GM08714 (cell line): ENCODE data around the gene KIF27.
"Not testable (repeated sequence)": the region's sequence is repeated elsewhere in the genome, so short reads cannot be mapped to it uniquely, and the experiment has no call there.

Experiments
- H3K4me3 ChIP-seq: fragments of 200-500 bp; sonication (Bioruptor generic); 2 replicates; pipeline ENCODE4 v1.5.1; 2014; ENCODE audit warnings: mild to moderate bottlenecking, low read length, inconsistent platforms
- ZNF274 ChIP-seq: IDR thresholded peaks from 2 replicates; pipeline ENCODE4 v1.6.1; 2012; ENCODE audit warnings: mild to moderate bottlenecking, low read depth, low read length

Gene KIF27

GRCh38 chr9:83875559-83875958 is 45.7 kb downstream of the KIF27 start:
- not testable (repeated sequence) for H3K4me3 ChIP-seq

GRCh38 chr9:83849895-83850294 is 71.3 kb downstream of the KIF27 start:
- H3K4me3 ChIP-seq = not testable (repeated sequence)

- H3K4me3 ChIP-seq = not testable (repeated sequence)
These were observed 84.1 kb downstream of the KIF27 start for GRCh38 chr9:83837070-83837643.

GRCh38 chr9:83830426-83831071 is 90.7 kb downstream of the KIF27 start:
- H3K4me3 ChIP-seq = not testable (repeated sequence)

- H3K4me3 ChIP-seq = not testable (repeated sequence)
These were observed 96.1 kb downstream of the KIF27 start for GRCh38 chr9:83824986-83825623.

GRCh38 chr9:83817356-83818278 is 103.6 kb downstream of the KIF27 start, which contains the start of gene GKAP1:
TSS of gene GKAP1 (minus strand) at chr9:83817769. CDS start at chr9:83806517, 11,252 bp downstream.
- peak within 1 kb of the TSS; percentile 69 for H3K4me3 ChIP-seq

- peak overlapping the region; percentile 69 for H3K4me3 ChIP-seq
These were observed 104.2 kb downstream of the KIF27 start for GRCh38 chr9:83817011-83817355.

GRCh38 chr9:83815120-83815519 is 106.1 kb downstream of the KIF27 start:
- not testable (repeated sequence) for H3K4me3 ChIP-seq

GRCh38 chr9:83809213-83809612 is 112.0 kb downstream of the KIF27 start:
- not testable (repeated sequence) for H3K4me3 ChIP-seq

GRCh38 chr9:83804454-83804853 is 116.8 kb downstream of the KIF27 start:
- not testable (repeated sequence) for H3K4me3 ChIP-seq

- H3K4me3 ChIP-seq = not testable (repeated sequence)
These were observed 117.3 kb downstream of the KIF27 start for GRCh38 chr9:83803941-83804340.

- H3K4me3 ChIP-seq = no peak overlapping the region
- no peak for TF ChIP-seq ZNF274
These were observed 120.8 kb downstream of the KIF27 start for GRCh38 chr9:83800236-83801033.

- H3K4me3 ChIP-seq = no peak overlapping the region
- TF ChIP-seq ZNF274 = no peak
These were observed 127.2 kb downstream of the KIF27 start for GRCh38 chr9:83794051-83794450.

- no peak overlapping the region for H3K4me3 ChIP-seq
- TF ChIP-seq ZNF274 = no peak
These were observed 128.5 kb downstream of the KIF27 start for GRCh38 chr9:83792746-83793145.
